HL-60 (cell line): ENCODE data around the gene CCDC127.

Source experiments
- POLR2AphosphoS5 ChIP-seq: IDR thresholded peaks from 2 replicates; pipeline ENCODE4 v1.6.1; 2012; ENCODE audit warnings: low read depth
- TF ChIP-seq, protein P1 (sequence below): IDR thresholded peaks from one replicate; pipeline ENCODE4 v1.5.1; 2011; ENCODE audit warnings: low read length, control low read depth, inconsistent platforms; ENCODE audit not compliant: insufficient read depth
- TF ChIP-seq, protein P2 (sequence below): IDR thresholded peaks from 2 replicates; pipeline ENCODE4 v1.6.1; 2012; ENCODE audit warnings: low read depth; ENCODE audit not compliant: insufficient replicate concordance

DNA sequence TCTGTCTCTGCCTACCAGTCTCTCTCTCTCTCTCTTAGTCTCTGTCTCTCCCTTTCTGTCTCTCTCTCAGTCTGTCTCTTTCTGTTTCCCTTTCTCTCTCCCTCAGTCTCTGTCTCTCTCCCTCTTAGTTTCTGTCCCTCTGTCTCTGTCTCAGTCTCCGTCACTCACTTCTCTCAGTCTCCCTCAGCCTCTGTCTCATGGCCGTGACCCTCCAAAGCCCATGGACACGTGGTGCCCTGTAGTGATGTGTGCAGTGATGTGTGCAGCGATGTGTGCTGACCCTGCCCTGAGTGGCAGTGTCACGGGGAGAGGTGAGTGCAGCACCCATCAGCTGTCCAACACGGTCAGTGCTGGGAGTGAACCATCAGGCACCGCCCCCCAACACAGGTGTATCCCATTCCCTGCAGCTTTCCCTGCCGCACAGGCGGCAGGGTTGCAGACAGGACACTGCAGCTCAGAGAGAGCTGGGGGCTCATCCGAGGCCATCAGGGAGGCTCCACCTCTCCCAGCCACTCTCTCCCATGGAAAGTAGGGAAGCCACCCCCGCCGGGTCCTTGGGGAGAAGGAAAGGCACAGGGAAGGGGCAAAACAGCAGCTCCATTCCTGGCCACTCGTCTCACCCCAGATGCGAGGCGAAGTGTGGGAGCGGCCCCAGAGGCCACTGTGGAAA, 27.5 kb downstream of the CCDC127 start:
- no peak for TF ChIP-seq POLR2AphosphoS5
- TF ChIP-seq, protein P1, sequence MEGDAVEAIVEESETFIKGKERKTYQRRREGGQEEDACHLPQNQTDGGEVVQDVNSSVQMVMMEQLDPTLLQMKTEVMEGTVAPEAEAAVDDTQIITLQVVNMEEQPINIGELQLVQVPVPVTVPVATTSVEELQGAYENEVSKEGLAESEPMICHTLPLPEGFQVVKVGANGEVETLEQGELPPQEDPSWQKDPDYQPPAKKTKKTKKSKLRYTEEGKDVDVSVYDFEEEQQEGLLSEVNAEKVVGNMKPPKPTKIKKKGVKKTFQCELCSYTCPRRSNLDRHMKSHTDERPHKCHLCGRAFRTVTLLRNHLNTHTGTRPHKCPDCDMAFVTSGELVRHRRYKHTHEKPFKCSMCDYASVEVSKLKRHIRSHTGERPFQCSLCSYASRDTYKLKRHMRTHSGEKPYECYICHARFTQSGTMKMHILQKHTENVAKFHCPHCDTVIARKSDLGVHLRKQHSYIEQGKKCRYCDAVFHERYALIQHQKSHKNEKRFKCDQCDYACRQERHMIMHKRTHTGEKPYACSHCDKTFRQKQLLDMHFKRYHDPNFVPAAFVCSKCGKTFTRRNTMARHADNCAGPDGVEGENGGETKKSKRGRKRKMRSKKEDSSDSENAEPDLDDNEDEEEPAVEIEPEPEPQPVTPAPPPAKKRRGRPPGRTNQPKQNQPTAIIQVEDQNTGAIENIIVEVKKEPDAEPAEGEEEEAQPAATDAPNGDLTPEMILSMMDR, result no peak
- TF ChIP-seq, protein P2, sequence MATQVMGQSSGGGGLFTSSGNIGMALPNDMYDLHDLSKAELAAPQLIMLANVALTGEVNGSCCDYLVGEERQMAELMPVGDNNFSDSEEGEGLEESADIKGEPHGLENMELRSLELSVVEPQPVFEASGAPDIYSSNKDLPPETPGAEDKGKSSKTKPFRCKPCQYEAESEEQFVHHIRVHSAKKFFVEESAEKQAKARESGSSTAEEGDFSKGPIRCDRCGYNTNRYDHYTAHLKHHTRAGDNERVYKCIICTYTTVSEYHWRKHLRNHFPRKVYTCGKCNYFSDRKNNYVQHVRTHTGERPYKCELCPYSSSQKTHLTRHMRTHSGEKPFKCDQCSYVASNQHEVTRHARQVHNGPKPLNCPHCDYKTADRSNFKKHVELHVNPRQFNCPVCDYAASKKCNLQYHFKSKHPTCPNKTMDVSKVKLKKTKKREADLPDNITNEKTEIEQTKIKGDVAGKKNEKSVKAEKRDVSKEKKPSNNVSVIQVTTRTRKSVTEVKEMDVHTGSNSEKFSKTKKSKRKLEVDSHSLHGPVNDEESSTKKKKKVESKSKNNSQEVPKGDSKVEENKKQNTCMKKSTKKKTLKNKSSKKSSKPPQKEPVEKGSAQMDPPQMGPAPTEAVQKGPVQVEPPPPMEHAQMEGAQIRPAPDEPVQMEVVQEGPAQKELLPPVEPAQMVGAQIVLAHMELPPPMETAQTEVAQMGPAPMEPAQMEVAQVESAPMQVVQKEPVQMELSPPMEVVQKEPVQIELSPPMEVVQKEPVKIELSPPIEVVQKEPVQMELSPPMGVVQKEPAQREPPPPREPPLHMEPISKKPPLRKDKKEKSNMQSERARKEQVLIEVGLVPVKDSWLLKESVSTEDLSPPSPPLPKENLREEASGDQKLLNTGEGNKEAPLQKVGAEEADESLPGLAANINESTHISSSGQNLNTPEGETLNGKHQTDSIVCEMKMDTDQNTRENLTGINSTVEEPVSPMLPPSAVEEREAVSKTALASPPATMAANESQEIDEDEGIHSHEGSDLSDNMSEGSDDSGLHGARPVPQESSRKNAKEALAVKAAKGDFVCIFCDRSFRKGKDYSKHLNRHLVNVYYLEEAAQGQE, result no peak
